ENCODE data around the gene OST4.

OST4 gene

DNA sequence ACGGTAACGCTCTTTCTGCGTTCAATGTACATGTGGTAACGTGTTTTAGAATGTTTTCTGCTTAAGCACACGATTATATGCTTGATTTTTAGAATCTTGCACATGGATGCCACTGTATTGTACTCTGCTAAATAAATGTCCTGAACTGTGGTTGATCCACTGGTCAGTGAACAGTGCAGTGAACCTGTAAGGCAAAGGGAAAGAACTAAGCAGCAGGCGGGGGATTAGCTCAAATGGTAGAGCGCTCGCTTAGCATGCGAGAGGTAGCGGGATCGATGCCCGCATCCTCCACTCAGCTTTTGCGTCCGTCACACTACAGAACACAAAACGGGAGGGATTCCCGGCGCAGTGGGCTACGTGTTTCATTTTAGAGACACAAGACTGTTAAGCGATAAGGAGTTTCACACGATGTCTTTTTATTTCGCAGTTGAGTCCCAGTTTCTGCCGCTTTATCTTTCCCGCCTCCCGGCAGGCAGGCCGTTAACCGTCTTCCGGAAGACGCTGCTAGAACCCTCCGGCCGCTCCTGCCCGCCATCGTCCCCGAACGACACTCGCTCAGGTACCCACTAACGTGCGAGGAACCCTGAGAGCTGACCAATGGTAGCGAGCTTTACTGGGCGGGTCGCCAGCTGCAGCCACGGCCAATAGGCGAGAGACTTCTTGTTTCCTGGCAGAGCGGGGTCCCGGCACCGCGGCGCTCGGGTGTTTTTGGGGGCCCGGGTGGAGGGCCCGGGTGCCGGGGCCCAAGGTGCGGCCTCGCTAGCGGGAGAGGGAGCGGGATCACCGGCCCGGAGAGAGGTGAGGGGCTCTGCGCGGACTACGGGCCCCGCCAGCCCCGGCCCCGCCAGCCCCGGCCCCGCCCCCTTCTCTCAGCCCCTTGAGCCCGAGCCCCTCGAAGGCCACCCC is 20.2 kb downstream of the OST4 start, which contains the start of gene AGBL5:
Gene AGBL5, plus strand, starts transcription at position 673 of the 906 bp plus-strand sequence. CDS start 1,291 bp downstream, outside the sequence.
- DNase-seq = peak; percentile 97

DNA sequence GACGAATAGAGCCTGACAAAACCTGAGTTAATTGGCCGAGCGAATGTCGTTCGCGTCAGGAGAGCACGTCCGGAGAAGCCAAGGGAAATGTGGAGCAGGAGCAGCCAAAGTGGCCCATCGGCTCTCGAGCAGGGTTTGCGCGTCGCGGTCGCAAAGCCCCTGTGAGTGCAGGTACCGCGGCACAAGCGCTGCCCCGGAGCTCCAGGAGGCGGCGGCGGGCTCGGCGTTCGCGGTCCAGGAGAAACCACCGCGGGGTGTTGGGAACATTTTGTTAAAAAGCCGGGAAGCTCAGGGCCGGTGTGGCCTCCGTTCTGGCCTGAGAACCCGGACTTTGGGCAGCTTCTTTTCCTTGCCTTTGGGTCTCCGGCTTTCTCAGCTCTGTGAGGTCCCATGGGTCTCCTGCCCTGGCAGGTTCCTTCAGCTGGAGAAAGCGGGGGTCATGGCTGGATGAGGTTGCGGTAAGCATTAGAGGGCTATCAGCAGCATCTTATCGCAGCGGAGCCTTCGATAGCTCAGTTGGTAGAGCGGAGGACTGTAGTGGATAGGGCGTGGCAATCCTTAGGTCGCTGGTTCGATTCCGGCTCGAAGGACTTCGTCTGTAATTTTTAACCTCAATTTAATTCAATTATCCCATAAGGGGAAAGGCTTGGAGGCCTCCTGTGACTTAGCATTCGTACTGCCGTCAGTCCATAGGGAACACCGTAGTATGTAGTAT is 21.0 kb downstream of the OST4 start:
- peak; percentile 96 for DNase-seq

DNA sequence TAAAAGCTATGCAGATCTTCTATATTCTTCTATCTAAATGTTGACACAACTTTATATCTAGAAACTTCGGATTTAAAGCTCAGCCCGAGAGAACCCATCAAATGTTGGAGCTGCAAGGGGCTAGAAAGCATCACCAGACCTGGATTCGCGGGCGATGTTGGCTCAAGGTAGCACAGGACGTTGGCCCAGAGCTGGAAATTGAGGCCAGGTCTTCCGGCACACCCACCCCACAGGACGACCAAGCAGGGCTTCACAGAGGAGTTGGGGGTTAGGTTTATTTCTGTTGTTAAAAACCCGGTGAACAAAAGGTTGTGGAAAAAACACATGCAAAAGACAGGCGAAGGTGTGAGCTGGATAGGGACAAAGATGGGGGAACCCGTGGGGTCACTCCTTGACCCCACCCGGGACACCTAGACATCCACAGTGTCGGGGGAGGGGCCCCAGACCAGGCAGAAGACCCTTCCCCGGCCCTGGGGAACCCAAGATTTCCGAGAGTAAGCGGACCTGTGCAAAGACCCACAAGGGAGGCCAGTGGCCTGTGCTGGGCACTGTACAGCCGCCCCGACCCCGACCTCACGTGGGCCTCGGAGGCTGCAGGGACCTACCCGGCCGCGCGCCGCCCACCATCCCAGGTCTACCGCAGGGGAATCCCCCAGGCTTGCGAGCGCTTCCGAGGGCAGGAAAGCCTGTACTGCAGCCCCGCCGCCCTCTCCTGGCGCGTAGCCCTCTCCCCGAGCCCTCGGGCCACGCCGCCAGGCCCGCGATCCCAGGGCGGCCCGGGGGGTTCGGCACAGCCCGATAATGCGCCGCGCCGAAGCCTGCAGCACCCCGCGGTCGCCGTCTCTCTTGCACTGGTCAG is 21.8 kb downstream of the OST4 start:
- DNase-seq = peak; percentile 81

DNA sequence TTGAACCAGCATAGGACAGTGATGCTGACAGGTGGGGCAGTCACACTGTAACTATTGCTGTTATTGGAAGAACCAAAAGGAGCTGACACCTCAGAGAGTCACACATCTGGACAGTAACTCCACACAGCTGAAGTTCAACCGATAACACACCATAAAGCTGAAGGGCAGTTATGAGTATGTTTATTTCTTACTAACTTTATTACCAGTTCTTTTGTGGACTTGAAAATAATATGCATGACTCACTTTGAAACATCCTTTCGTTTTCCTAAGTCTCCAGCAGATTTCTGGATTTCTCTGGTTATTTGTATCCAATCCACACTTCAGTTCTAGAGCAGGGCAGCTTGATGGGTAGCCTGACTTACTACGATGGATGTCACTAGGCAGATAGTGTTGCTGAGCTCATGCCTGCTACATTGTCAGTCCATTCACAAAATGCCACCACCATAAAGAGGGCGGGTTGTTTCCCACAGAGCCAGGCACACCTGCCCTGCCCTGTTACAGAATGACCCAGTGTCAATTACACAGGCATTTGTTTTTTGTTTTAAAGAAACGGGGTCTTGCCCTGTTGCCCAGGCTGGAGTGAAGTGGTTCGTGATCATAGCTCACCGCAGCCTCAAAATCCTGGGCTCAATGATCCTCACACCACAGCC is 28.3 kb downstream of the OST4 start:
- DNase-seq = no peak

DNA sequence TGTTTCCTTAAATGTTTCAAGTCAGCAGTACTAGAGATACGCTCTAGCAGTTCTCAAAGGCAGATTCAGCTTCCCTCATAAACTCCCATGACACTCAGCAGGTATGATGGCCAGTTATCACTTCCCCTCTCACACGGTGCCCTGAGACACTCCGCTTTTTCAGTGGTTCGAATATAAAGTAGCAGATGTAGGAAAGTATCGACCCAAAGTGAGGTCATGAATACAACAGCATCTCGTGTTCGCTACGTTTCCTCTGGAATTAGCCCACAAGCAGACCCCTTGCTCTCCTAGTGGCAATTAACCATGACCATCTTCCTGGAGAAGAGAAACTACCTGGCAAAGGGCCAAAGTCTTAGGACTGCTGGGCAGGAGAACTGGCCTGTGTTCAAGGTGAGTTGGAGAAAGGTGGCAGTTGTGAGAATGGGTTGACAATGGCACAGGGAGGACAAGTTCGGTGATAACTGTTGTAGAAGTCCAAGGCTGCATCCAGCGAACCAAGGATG is 29.2 kb downstream of the OST4 start:
- DNase-seq = no peak

DNA sequence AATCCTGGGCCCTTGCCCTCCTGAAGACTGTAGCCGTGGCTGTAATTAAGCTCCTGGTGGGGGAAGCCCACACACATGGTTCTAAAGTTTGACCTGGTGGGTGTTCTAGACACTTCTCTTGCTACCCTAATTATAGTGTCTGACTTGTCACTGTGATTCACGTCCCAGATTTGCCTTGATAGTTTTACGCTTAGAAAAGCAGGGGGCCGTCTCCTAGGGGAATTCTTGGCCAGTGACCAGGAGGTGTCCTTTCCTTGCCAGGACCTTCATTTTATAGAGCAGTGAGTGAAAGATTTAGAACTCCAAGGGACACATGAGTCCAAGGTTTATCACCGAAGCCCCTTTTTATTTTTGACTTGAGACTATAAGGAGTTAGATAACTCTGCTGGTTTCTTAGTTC is 29.7 kb downstream of the OST4 start:
- DNase-seq = no peak

DNA sequence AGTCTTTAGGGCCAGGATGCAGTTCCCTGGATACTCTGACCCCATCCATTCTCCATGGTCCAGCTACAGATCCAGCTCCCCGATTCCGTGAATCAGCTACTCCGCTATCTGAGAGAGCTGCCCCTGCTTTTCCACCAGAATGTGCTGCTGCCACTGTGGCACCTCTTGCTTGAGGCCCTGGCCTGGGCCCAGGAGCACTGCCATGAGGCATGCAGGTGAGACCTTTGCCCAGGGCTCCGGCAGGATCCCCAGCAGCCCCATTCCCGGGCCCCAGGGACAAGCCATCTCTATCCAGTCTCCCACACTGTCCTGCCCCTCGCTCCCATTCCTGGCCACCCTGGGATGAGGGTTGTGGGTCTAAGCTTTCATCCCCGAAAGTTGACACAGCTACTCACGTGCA is 31.2 kb downstream of the OST4 start:
- DNase-seq = no peak

DNA sequence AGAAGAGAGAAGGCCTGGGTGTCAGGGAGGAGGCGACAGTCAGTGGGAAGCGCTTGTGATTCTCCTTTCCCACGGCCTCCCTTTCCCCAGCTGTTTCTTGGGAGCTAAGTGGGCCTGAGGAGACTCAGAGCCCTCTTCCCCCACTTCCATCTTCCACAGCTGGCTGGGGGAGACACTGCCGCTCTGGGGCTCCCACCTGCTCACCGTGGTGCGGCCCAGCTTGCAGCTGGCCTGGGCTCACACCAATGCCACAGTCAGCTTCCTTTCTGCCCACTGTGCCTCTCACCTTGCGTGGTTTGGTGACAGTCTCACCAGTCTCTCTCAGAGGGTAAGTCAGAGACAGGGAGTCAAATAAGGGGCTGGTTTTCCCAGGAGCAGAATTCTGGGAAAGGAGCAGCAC is 31.6 kb downstream of the OST4 start:
- DNase-seq = no peak

DNA sequence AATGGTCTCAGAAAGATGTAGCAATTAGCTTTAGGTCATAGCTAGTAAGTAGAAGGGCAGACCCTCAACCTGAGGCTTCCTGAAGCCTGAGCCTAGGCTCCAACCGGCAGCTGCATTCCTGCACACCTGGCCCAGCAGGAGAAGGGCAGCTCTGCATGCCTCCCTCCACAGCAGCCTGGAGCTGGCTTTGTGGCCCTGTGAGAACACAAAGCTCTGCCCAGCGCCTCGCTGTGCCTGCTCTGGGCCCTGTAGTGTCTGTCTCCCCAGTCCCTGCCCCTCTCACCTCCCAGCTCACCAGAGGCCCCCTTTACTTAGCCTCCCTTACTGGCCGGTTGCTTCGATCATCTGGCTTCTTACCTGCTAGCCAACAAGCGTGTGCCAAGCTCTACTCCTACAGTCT is 32.0 kb downstream of the OST4 start:
- DNase-seq = no peak

DNA sequence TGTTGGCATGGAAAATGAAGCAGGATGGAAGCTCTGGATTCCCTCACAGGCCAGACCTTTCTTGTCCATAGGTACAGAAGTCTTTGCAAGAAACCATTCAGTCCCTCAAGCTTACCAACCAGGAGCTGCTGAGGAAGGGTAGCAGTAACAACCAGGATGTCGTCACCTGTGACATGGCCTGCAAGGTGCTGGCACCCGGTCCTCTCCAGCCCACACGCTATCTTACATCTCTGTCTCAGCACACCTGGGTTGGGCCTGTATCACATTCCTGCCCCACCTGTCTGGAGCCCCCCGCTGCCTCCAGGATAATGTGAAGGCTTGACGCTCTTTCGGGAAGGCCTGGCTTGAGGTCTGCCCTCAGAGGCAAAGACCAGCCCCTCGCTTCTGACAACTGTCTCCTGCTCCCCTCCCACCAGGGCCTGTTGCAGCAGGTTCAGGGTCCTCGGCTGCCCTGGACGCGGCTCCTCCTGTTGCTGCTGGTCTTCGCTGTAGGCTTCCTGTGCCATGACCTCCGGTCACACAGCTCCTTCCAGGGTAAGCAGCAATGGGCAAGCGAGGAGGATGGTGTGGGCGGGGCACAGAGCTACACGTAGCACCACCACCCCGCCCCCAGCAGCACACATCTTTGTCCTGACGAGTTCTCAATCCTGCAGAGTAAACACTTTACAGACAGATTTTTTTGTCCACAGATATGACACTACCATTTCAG is 32.7 kb downstream of the OST4 start:
- DNase-seq = no peak

DNA sequence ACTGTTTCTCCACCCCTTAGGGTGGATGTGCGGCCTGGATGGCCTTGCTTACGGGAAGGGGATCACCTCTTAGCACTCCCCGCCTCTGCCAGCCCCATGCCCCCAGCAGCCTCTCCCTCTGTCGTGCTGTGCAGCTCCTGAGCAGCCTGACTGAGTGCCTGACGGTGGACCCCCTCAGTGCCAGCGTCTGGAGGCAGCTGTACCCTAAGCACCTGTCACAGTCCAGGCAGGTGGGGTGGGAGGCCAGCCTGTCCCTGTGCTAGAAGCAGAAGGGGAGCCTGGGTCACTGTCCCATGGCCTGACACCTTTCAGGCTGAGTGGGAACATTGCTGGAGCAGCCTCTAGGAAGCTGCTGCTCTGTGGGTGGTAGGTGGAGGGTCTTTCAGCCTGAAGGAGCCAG is 33.4 kb downstream of the OST4 start:
- DNase-seq = no peak

DNA sequence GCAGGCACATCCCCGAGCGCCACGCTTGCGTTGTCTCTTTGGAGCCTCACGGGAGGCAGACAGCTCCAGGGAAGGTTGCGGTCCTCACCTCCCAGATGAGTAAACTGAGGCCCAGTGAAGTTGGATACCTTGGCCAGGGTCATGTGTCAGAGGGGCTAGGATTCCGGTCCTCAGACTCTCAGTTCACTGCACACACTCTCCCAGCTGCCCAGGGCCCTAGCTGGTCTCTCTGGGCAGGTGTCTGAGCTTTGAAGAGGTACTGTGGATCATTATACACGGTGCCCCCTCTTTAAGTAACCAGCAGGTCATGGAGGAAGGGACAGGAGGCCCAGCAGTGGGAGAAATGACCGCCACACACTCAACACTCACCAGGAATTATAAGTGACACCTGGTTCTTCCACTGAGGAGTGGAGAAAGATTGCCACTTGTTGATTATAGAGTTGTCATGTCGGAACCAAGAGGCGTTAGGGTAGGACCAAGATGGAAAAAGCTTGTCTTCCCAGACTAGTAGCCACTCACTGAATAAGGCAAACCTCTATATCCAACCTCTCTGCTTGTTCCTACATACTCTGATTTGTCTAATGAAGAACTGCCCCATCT is 38.1 kb downstream of the OST4 start:
- no peak for DNase-seq

DNA sequence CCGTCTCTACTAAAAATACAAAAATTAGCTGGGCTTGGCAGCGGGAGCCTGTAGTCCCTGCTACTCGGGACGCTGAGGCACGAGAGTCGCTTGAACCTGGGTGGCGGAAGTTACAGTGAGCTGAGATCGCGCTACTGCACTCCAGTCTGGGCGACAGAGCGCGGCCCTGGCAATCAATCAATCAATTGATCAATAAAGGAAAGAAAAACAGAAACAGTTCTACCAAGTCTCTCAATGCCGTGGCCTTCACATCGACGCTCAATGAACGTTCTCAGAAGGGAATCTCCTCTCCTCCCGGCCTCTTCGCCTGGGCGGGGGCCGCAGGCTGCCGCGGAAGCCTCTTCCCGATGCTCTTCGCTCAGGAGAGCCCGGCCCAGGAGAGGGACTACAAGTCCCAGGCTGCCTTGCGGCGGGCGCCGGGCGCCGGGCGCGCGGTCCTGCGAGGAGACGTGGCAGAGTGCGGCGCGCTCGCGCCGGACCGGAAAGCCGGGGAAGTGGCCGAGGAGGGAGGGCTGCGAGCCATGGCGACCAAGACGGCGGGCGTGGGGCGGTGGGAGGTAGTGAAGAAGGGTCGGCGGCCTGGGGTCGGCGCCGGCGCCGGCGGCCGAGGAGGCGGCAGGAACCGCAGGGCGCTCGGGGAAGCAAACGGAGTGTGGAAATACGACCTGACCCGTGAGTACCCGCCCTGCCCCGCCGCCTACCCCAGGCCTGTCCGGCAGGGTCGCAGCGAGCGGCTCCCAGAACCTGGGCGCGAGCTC is 38.8 kb downstream of the OST4 start, which contains the start of gene TMEM214:
Gene TMEM214, plus strand, starts transcription at position 471 of the 758 bp plus-strand sequence. Its CDS starts 51 bp downstream, at position 522.
- DNase-seq = peak; percentile 88

DNA sequence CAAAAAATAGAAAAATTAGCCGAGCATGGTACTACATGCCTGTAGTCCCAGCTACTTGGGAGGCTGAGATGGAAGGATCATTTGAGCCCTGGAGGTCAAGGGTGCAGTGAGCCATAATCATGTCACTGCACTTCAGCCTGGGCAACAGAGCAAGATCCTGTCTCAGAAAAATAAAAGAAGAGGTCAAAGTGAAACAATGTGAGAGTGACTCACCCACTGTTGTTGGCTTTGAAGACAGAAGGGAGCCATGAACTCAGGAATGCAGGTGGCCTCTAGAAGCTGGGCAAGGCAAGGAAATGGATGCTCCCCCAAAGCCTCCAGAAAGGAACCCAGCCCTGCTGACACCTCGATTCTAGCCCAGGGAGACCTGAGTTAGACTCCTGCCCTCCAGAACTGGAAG is 42.4 kb downstream of the OST4 start:
- DNase-seq = no peak

DNA sequence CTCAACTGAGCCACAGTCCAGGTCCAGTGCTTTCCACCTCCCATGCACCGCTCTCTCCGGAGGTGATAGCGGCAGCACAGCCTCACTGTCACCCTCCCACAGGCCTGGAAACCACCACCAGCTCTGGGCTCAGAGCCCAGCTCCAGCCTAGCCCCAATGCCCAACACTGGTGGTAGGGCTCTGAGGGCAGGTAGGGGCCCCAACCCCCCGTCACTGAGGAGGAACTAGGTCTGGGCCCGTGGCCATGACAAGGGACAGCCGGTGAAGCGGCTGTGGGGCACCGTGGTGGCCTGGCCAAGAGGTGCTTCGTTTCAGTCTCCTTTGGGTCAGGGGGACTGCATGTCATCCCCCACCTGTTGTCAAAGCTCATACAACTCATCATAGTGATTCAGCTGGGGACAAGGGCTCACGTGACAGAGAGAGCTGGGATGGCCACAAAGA is 44.2 kb downstream of the OST4 start:
- no peak for DNase-seq

DNA sequence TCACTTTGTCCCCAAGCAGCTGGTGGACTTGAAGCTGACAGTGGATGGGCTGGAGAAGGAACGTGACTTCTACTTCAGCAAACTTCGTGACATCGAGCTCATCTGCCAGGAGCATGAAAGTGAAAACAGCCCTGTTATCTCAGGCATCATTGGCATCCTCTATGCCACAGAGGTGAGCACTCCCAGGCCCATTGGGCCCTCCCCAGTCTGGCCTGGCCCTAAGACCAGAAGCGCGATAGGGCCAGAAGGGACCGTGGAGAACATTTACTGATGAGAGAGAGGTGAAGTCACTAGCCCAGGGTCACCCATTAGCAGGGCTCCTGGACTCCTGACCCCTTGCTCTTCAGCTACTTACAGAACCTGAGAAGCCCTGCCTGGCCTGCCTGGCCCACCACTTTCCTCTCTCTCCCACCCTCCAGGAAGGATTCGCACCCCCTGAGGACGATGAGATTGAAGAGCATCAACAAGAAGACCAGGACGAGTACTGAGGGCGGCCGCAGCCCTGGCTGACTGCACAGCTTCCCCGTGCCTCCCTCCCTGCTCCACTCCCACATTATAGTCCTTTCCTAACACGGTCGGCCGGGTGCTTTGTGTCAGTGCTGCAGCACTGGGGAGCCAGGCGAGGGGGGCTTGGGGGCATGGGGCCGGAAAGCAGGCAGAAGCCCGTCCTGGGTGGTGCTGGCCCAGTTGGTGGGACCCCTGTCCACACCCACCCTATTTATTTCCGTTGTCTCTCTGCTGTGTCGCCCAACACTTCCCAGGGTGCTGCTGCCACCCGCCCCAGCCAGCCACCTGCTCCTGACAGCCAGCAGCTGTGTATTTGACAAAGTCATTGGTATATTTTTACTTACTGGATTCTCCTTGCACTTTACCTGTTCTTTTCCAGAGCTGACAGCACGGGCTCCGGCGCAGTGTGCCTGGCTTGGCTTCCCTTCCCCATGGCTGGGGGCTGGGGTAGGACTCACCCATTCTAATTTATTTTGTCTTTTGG is 45.3 kb downstream of the OST4 start:
- no peak for DNase-seq

DNA sequence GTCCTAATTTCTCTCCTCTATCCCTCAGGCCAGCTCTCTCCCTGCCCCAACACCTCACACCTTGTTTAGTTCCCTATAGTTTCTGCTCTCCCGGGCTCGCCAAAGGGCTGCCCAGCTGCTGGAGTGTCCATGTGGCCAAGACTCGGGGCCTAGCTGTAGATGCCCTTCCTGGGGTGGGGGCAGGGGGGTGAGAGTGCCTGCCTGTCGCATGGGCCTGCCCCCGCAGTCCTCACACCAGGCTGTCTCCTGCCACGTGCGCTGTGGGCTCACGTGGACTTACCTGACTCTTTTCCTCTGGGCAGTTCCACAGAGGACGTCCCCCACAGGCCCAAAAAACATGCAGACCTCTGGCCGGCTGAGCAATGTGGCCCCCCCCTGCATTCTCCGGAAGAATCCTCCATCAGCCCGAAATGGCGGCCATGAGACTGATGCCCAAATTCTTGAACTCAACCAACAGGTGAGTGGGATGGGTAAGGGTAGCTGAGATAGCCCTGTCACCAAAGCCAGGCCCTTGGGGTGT is 46.1 kb downstream of the OST4 start:
- DNase-seq = no peak

DNA sequence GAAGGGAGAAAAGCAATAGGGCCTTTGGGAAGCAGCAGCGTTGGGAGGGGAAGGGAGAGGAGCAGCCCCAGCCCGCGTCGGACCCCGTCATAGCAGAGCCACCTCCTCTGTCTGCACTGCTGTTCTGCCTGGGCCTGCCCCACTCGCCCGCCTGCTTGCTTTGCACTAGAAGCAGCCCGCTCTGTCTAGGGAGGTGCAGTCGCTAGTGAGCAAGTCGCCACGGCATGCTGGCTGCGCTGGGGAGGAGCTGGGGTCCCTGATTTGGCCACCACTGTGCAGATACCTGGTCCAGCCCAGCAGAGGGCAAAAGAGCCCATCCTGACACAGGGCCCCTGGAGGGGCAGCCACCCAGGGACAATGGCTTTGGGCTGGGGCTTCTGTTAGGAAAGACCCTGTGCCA is 46.6 kb downstream of the OST4 start:
- no peak for DNase-seq

DNA sequence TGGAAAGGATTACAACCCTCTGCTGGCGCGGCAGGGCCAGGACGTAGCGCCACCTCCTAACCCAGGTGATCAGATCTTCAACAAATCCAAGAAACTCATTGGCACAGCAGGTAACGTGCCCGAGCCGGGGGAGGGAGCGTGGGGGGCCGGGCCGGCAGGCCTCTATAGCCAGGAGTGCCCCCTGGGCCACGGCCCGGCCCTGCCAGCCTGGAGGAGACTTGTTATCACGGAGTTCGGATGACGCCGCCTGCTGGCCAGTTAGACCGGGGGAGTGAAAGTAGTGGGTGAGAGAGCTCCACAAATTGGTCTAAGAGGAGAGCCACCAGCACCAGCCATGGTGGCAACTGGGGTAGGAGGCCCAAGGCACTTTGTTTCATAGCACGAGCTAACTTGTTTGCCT is 47.3 kb downstream of the OST4 start:
- DNase-seq = no peak

Data from stimulated activated CD8-positive, alpha-beta memory T cell treated with anti-CD3 and anti-CD28 coated beads, Interleukin-4, amount 100 ng/mL, for 48 hours (primary cell).